Activated CD4-positive, alpha-beta T cell treated with anti-CD3 and anti-CD28 coated beads for 36 hours (primary cell): Measurements from ENCODE around the gene TMEM120B. TPM values are rescaled to one million over a fixed set of nuclear protein-coding genes. Genes with fewer than 3 reads are reported as not detected.

Source experiments
- ATAC-seq: fragments of 200-7000 bp; cut with Tn5 transposase; one replicate; pipeline ENCODE4 v1.10.0; 2021; ENCODE audit warnings: mild to moderate bottlenecking, moderate library complexity
- CTCF ChIA-PET: fragments of 350-600 bp; sonication (Branson Sonifier 250); formaldehyde crosslinking; loops from one replicate; lab custom pipeline; 2021; ENCODE audit warnings: antibody characterized with exemption; lab: Charles Lee
- POLR2A ChIA-PET: fragments of 350-600 bp; sonication (Branson Sonifier 250); formaldehyde crosslinking; loops from one replicate; lab custom pipeline; 2021; ENCODE audit warnings: antibody characterized with exemption, inconsistent platforms; lab: Charles Lee
- DNase-seq: peaks from one replicate; pipeline ENCODE4 v3.0.0-alpha.2; 2020
- H3K27ac Mint-ChIP-seq: one replicate; pipeline ENCODE4 v1.8.0; 2021; ENCODE audit warnings: mixed read lengths
- H3K27me3 Mint-ChIP-seq: one replicate; pipeline ENCODE4 v1.8.0; 2021; ENCODE audit warnings: mixed read lengths
- H3K36me3 Mint-ChIP-seq: one replicate; pipeline ENCODE4 v1.8.0; 2021; ENCODE audit warnings: low read depth, mixed read lengths
- H3K4me1 Mint-ChIP-seq: one replicate; pipeline ENCODE4 v1.8.0; 2021; ENCODE audit warnings: mixed read lengths
- H3K4me3 Mint-ChIP-seq: one replicate; pipeline ENCODE4 v1.8.0; 2021; ENCODE audit warnings: mild to moderate bottlenecking, moderate library complexity, mixed read lengths
- H3K9me3 Mint-ChIP-seq: one replicate; pipeline ENCODE4 v1.8.0; 2021; ENCODE audit warnings: low read depth, mixed read lengths
- intact Hi-C, 2 experiments: fragments of 100-400 bp; cut with DNase I in 1 of 2; cut with micrococcal nuclease in 1 of 2; formaldehyde crosslinking; loops; one replicate each; pipeline versions ENCODE4 v1.14.2 to v1.15.1; 2022 to 2024; cut with DNase I, micrococcal nuclease
- total RNA-seq, 2 experiments: library from RNA; stranded (reverse); gene quantifications; one replicate each; pipeline ENCODE4 v1.2.3, GENCODE V29; 2021

Gene TMEM120B
- total RNA-seq, 2 experiments from 2014 or later: 8.8 to 11.7 TPM

GRCh38 chr12:121804417-121805111, 92.0 kb downstream of the TMEM120B start:
- Mint-ChIP-seq H3K4me3 (peak overlapping the region; percentile 91), H3K4me1 (peaks cover 19% of the 10 kb centered on the region), H3K9me3 (no peaks in the 10 kb centered on the region), H3K27ac (peak overlapping the region; percentile 99), H3K27me3 (no peaks in the 10 kb centered on the region), H3K36me3 (peaks cover 36% of the 10 kb centered on the region)
- POLR2A ChIA-PET: interaction anchor here (0.7 to 1.3 kb wide), 3 partner anchors 8 to 11 kb away, joined by 4 to 7 read pairs (median 6); partner anchors contain the start of gene RHOF
- CTCF ChIA-PET: interaction anchor here (0.6 to 13.0 kb wide), 2 partner anchors 10 to 156 kb away, joined by 3 to 439 read pairs; partner anchors contain the start of gene RHOF
- DNase-seq: peak; percentile 75
- intact Hi-C loops: loop anchor here (1.0 to 10.0 kb wide), 8 partner anchors 8 to 1792 kb away; partner anchors contain the start of genes CAMKK2 (in 1 of the 2), CLIP1 (in 1 of the 2), KNTC1 (in 1 of the 2) and MLEC (in 1 of the 2)
- ATAC-seq: no peak

- peaks cover 40% of the 10 kb centered on the region for H3K36me3 Mint-ChIP-seq
- DNase-seq (no peak), ATAC-seq (no peak)
- H3K27ac Mint-ChIP-seq: peak overlapping the region; percentile 77
- H3K4me3 Mint-ChIP-seq: peak overlapping the region; percentile 91
- H3K9me3 Mint-ChIP-seq: no peaks in the 10 kb centered on the region
- CTCF ChIA-PET: interaction anchor here (0.6 to 13.0 kb wide), 3 partner anchors 11 to 156 kb away, joined by 3 to 439 read pairs (median 4); partner anchors contain the start of gene RHOF
- H3K27me3 Mint-ChIP-seq: no peaks in the 10 kb centered on the region
- intact Hi-C loops: loop anchor here in 1 of 2 experiments (10.0 kb wide), 1 partner anchor 1559 kb away; the partner anchor contains the start of gene SBNO1
- POLR2A ChIA-PET: interaction anchor here (0.9 to 1.3 kb wide), 2 partner anchors 11 to 12 kb away, joined by 4 to 5 read pairs; partner anchors contain the start of gene RHOF
- peaks cover 20% of the 10 kb centered on the region for H3K4me1 Mint-ChIP-seq
Observed at GRCh38 chr12:121805171-121806008, 92.8 kb downstream of the TMEM120B start.

GRCh38 chr12:121806009-121806545, 93.5 kb downstream of the TMEM120B start:
- POLR2A ChIA-PET: interaction anchor here (0.7 to 1.4 kb wide), 3 partner anchors 12 to 135 kb away, joined by 3 to 5 read pairs (median 3); no protein-coding TSS in a partner anchor

GRCh38 chr12:121806546-121807423, 94.2 kb downstream of the TMEM120B start:
- no peaks in the 10 kb centered on the region for H3K9me3 Mint-ChIP-seq
- ChIA-PET POLR2A (interaction anchor here (0.7 to 1.4 kb wide), 3 partner anchors 12 to 135 kb away, joined by 3 to 5 read pairs (median 3); no protein-coding TSS in a partner anchor), CTCF (interaction anchor here (13.0 kb wide), 1 partner anchor 12 kb away, joined by 439 read pairs; the partner anchor contains the start of gene RHOF)
- peak overlapping the region; percentile 68 for H3K27ac Mint-ChIP-seq
- intact Hi-C loops: loop anchor here in 1 of 2 experiments (10.0 kb wide), 1 partner anchor 1558 kb away; the partner anchor contains the start of gene SBNO1
- no peak for DNase-seq
- H3K27me3 Mint-ChIP-seq: no peaks in the 10 kb centered on the region
- ATAC-seq: no peak
- peak overlapping the region; percentile 91 for H3K4me3 Mint-ChIP-seq
- peaks cover 37% of the 10 kb centered on the region for H3K36me3 Mint-ChIP-seq
- H3K4me1 Mint-ChIP-seq: peaks cover 27% of the 10 kb centered on the region

More at GRCh38 chr12:121806009-121806545, 93.5 kb downstream of the TMEM120B start:
- CTCF ChIA-PET: interaction anchor here (0.6 to 13.0 kb wide), 2 partner anchors 12 to 148 kb away, joined by 4 to 439 read pairs; partner anchors contain the start of gene RHOF
- peak overlapping the region; percentile 91 for H3K4me3 Mint-ChIP-seq
- peaks cover 42% of the 10 kb centered on the region for H3K36me3 Mint-ChIP-seq
- intact Hi-C loops: loop anchor here in 1 of 2 experiments (10.0 kb wide), 1 partner anchor 1559 kb away; the partner anchor contains the start of gene SBNO1
- peak overlapping the region; percentile 68 for H3K27ac Mint-ChIP-seq
- peaks cover 24% of the 10 kb centered on the region for H3K4me1 Mint-ChIP-seq
- no peaks in the 10 kb centered on the region for H3K27me3 Mint-ChIP-seq
- H3K9me3 Mint-ChIP-seq: no peaks in the 10 kb centered on the region
- DNase-seq: peak; percentile 49
- no peak for ATAC-seq

- Mint-ChIP-seq H3K27me3 (no peaks in the 10 kb centered on the region), H3K27ac (no peak overlapping the region), H3K4me3 (no peak overlapping the region), H3K9me3 (no peaks in the 10 kb centered on the region), H3K36me3 (peaks cover 31% of the 10 kb centered on the region), H3K4me1 (peaks cover 33% of the 10 kb centered on the region)
- DNase-seq: no peak
- intact Hi-C loops: loop anchor here in 1 of 2 experiments (10.0 kb wide), 1 partner anchor 1557 kb away; the partner anchor contains the start of gene SBNO1
- POLR2A ChIA-PET: interaction anchor here (0.6 to 1.4 kb wide), 3 partner anchors 12 to 80 kb away, joined by 3 read pairs; no protein-coding TSS in a partner anchor
- ATAC-seq: no peak
- CTCF ChIA-PET: interaction anchor here (0.6 to 13.0 kb wide), 5 partner anchors 13 to 80 kb away, joined by 3 to 439 read pairs (median 4); partner anchors contain the start of gene RHOF
Observed at GRCh38 chr12:121807642-121808347, 95.2 kb downstream of the TMEM120B start.

GRCh38 chr12:121808623-121809022, 96.1 kb downstream of the TMEM120B start:
- no peaks in the 10 kb centered on the region for H3K9me3 Mint-ChIP-seq
- intact Hi-C loops: loop anchor here in 1 of 2 experiments (10.0 kb wide), 1 partner anchor 1556 kb away; the partner anchor contains the start of gene SBNO1
- DNase-seq (no peak), ATAC-seq (no peak)
- peak overlapping the region; percentile 10 for H3K27ac Mint-ChIP-seq
- no peaks in the 10 kb centered on the region for H3K27me3 Mint-ChIP-seq
- H3K4me3 Mint-ChIP-seq: no peak overlapping the region
- H3K36me3 Mint-ChIP-seq: peaks cover 38% of the 10 kb centered on the region
- CTCF ChIA-PET: interaction anchor here (0.6 to 13.0 kb wide), 6 partner anchors 14 to 113 kb away, joined by 3 to 439 read pairs (median 4); partner anchors contain the start of gene RHOF
- POLR2A ChIA-PET: interaction anchor here (0.6 kb wide), 1 partner anchor 79 kb away, joined by 3 read pairs; no protein-coding TSS in a partner anchor
- H3K4me1 Mint-ChIP-seq: peaks cover 41% of the 10 kb centered on the region

GRCh38 chr12:121809712-121810116, 97.2 kb downstream of the TMEM120B start:
- peaks cover 45% of the 10 kb centered on the region for H3K4me1 Mint-ChIP-seq
- H3K36me3 Mint-ChIP-seq: peaks cover 41% of the 10 kb centered on the region
- DNase-seq: peak; percentile 7
- no peaks in the 10 kb centered on the region for H3K27me3 Mint-ChIP-seq
- CTCF ChIA-PET: interaction anchor here (0.5 to 13.0 kb wide), 7 partner anchors 7 to 112 kb away, joined by 3 to 439 read pairs (median 16); partner anchors contain the start of genes RHOF and TMEM120B
- H3K9me3 Mint-ChIP-seq: no peaks in the 10 kb centered on the region
- ATAC-seq: no peak
- intact Hi-C loops: loop anchor here (5.0 to 10.0 kb wide), 2 partner anchors 32 to 1555 kb away; partner anchors contain the start of gene SBNO1 (in 1 of the 2)
- H3K27ac Mint-ChIP-seq: no peak overlapping the region
- POLR2A ChIA-PET: interaction anchor here (3.4 kb wide), 1 partner anchor 15 kb away, joined by 32 read pairs; the partner anchor contains the start of gene RHOF
- no peak overlapping the region for H3K4me3 Mint-ChIP-seq

GRCh38 chr12:121810234-121810817, 97.8 kb downstream of the TMEM120B start:
- no peak overlapping the region for H3K4me3 Mint-ChIP-seq
- CTCF ChIA-PET: interaction anchor here (0.6 to 13.0 kb wide), 9 partner anchors 8 to 108 kb away, joined by 3 to 439 read pairs (median 16); partner anchors contain the start of genes CFAP251, PSMD9, RHOF and TMEM120B
- intact Hi-C loops: loop anchor here in 1 of 2 experiments (5.0 kb wide), 1 partner anchor 33 kb away; no protein-coding TSS in a partner anchor
- H3K9me3 Mint-ChIP-seq: no peaks in the 10 kb centered on the region
- DNase-seq (peak; percentile 8), ATAC-seq (no peak)
- H3K27ac Mint-ChIP-seq: no peak overlapping the region
- no peaks in the 10 kb centered on the region for H3K27me3 Mint-ChIP-seq
- H3K4me1 Mint-ChIP-seq: peaks cover 45% of the 10 kb centered on the region
- POLR2A ChIA-PET: interaction anchor here (0.6 to 3.4 kb wide), 4 partner anchors 8 to 28 kb away, joined by 5 to 32 read pairs (median 12); partner anchors contain the start of gene RHOF
- H3K36me3 Mint-ChIP-seq: peaks cover 43% of the 10 kb centered on the region
